ENCODE measurements around the gene JAZF1.

The JAZF1 gene

GRCh38 chr7:28006491-28006890, 174.1 kb downstream of the JAZF1 start:
- ChIA-PET POLR2A (no interaction called here), CTCF (interaction anchor here (1.1 to 1.2 kb wide), 2 partner anchors 14 to 90 kb away, joined by 3 read pairs; no protein-coding TSS in a partner anchor)
- Histone ChIP-seq H3K36me3 (ENCODE audit: control insufficient read depth in 4 of 4, insufficient read depth in 4 of 4, low read length in 3 of 4) (no peaks in the 10 kb centered on the region), H3K4me3 (ENCODE audit: control insufficient read depth in 1 of 7, extremely low read depth in 1 of 7, insufficient read depth in 4 of 7, low read depth in 2 of 7, low read length in 6 of 7) (no peak overlapping the region), H3K4me1 (ENCODE audit: control extremely low read depth in 1 of 4, control insufficient read depth in 4 of 4, insufficient read depth in 4 of 4, low read length in 3 of 4) (peaks cover 0 to 12% (median 8%) of the 10 kb centered on the region in 4 experiments), H3K27me3 (replicated peaks in 2 of 5; ENCODE audit: control insufficient read depth in 4 of 5, insufficient read depth in 5 of 5, low read length in 4 of 5) (peaks cover 0 to 33% (median 10%) of the 10 kb centered on the region in 5 experiments), H3K27ac (ENCODE audit: insufficient read depth in 1 of 2, low read depth in 1 of 2, low read length in 2 of 2, poor library complexity in 1 of 2, severe bottlenecking in 2 of 2) (no peak overlapping the region), H3K9me3 (ENCODE audit: control extremely low read depth in 1 of 5, control insufficient read depth in 4 of 5, insufficient read depth in 2 of 5, low read depth in 1 of 5, low read length in 4 of 5) (no peaks in the 10 kb centered on the region)
- DNase-seq = no peak
- WGBS (ENCODE audit: insufficient coverage) = no CpG with 5 or more reads among the region's 1 CpG

- Histone ChIP-seq H3K4me3 (ENCODE audit: control insufficient read depth in 1 of 7, extremely low read depth in 1 of 7, insufficient read depth in 4 of 7, low read depth in 2 of 7, low read length in 6 of 7) (no peak overlapping the region), H3K4me1 (ENCODE audit: control extremely low read depth in 1 of 4, control insufficient read depth in 4 of 4, insufficient read depth in 4 of 4, low read length in 3 of 4) (peaks cover 0 to 12% (median 8%) of the 10 kb centered on the region in 4 experiments), H3K27ac (ENCODE audit: insufficient read depth in 1 of 2, low read depth in 1 of 2, low read length in 2 of 2, poor library complexity in 1 of 2, severe bottlenecking in 2 of 2) (no peak overlapping the region), H3K36me3 (ENCODE audit: control insufficient read depth in 4 of 4, insufficient read depth in 4 of 4, low read length in 3 of 4) (no peaks in the 10 kb centered on the region), H3K9me3 (ENCODE audit: control extremely low read depth in 1 of 5, control insufficient read depth in 4 of 5, insufficient read depth in 2 of 5, low read depth in 1 of 5, low read length in 4 of 5) (no peaks in the 10 kb centered on the region), H3K27me3 (replicated peaks in 2 of 5; ENCODE audit: control insufficient read depth in 4 of 5, insufficient read depth in 5 of 5, low read length in 4 of 5) (peaks cover 0 to 31% (median 8%) of the 10 kb centered on the region in 5 experiments)
- no CpG with 5 or more reads among the region's 1 CpG for WGBS (ENCODE audit: insufficient coverage)
- CTCF ChIA-PET = interaction anchor here (1.3 kb wide), 1 partner anchor 14 kb away, joined by 4 read pairs; no protein-coding TSS in a partner anchor
- DNase-seq = no peak
- POLR2A ChIA-PET = interaction anchor here (0.7 kb wide), 1 partner anchor 267 kb away, joined by 4 read pairs; no protein-coding TSS in a partner anchor
Observed at GRCh38 chr7:28005847-28006231, 174.8 kb downstream of the JAZF1 start.

- Histone ChIP-seq H3K36me3 (ENCODE audit: control insufficient read depth in 4 of 4, insufficient read depth in 4 of 4, low read length in 3 of 4) (no peaks in the 10 kb centered on the region), H3K4me3 (ENCODE audit: control insufficient read depth in 1 of 7, extremely low read depth in 1 of 7, insufficient read depth in 4 of 7, low read depth in 2 of 7, low read length in 6 of 7) (no peak overlapping the region), H3K9me3 (ENCODE audit: control extremely low read depth in 1 of 5, control insufficient read depth in 4 of 5, insufficient read depth in 2 of 5, low read depth in 1 of 5, low read length in 4 of 5) (no peaks in the 10 kb centered on the region), H3K4me1 (ENCODE audit: control extremely low read depth in 1 of 4, control insufficient read depth in 4 of 4, insufficient read depth in 4 of 4, low read length in 3 of 4) (peaks cover 0 to 12% (median 8%) of the 10 kb centered on the region in 4 experiments), H3K27me3 (replicated peaks in 2 of 5; ENCODE audit: control insufficient read depth in 4 of 5, insufficient read depth in 5 of 5, low read length in 4 of 5) (peaks cover 0 to 29% (median 7%) of the 10 kb centered on the region in 5 experiments), H3K27ac (ENCODE audit: insufficient read depth in 1 of 2, low read depth in 1 of 2, low read length in 2 of 2, poor library complexity in 1 of 2, severe bottlenecking in 2 of 2) (no peak overlapping the region)
- peak; percentile 19 to 77 (median 74) for DNase-seq
- CTCF ChIA-PET = interaction anchor here (1.3 kb wide), 1 partner anchor 14 kb away, joined by 4 read pairs; no protein-coding TSS in a partner anchor
- POLR2A ChIA-PET = interaction anchor here (0.7 kb wide), 1 partner anchor 266 kb away, joined by 4 read pairs; no protein-coding TSS in a partner anchor
- 28% methylated on average over 5 of the region's 7 CpGs for WGBS (ENCODE audit: insufficient coverage)
Observed at GRCh38 chr7:28005075-28005846, 175.3 kb downstream of the JAZF1 start.

- no peak for DNase-seq
- H3K36me3 ChIP-seq (ENCODE audit: control insufficient read depth in 4 of 4, insufficient read depth in 4 of 4, low read length in 3 of 4) = no peaks in the 10 kb centered on the region
- peaks cover 0 to 24% (median 7%) of the 10 kb centered on the region in 5 experiments for H3K27me3 ChIP-seq (replicated peaks in 2 of 5; ENCODE audit: control insufficient read depth in 4 of 5, insufficient read depth in 5 of 5, low read length in 4 of 5)
- CTCF ChIA-PET = interaction anchor here (0.6 kb wide), 1 partner anchor 826 kb away, joined by 3 read pairs; no protein-coding TSS in a partner anchor
- H3K4me3 ChIP-seq (ENCODE audit: control insufficient read depth in 1 of 7, extremely low read depth in 1 of 7, insufficient read depth in 4 of 7, low read depth in 2 of 7, low read length in 6 of 7) = no peak overlapping the region
- no CpG with 5 or more reads among the region's 2 CpGs for WGBS (ENCODE audit: insufficient coverage)
- peaks cover 0 to 12% (median 8%) of the 10 kb centered on the region in 4 experiments for H3K4me1 ChIP-seq (ENCODE audit: control extremely low read depth in 1 of 4, control insufficient read depth in 4 of 4, insufficient read depth in 4 of 4, low read length in 3 of 4)
- POLR2A ChIA-PET = no interaction called here
- no peak overlapping the region for H3K27ac ChIP-seq (ENCODE audit: insufficient read depth in 1 of 2, low read depth in 1 of 2, low read length in 2 of 2, poor library complexity in 1 of 2, severe bottlenecking in 2 of 2)
- H3K9me3 ChIP-seq (ENCODE audit: control extremely low read depth in 1 of 5, control insufficient read depth in 4 of 5, insufficient read depth in 2 of 5, low read depth in 1 of 5, low read length in 4 of 5) = no peaks in the 10 kb centered on the region
Observed at GRCh38 chr7:28003408-28003807, 177.2 kb downstream of the JAZF1 start.

GRCh38 chr7:28002638-28003037, 178.0 kb downstream of the JAZF1 start:
- peaks cover 0 to 24% (median 7%) of the 10 kb centered on the region in 5 experiments for H3K27me3 ChIP-seq (replicated peaks in 2 of 5; ENCODE audit: control insufficient read depth in 4 of 5, insufficient read depth in 5 of 5, low read length in 4 of 5)
- H3K4me1 ChIP-seq (ENCODE audit: control extremely low read depth in 1 of 4, control insufficient read depth in 4 of 4, insufficient read depth in 4 of 4, low read length in 3 of 4) = peaks cover 0 to 12% (median 8%) of the 10 kb centered on the region in 4 experiments
- H3K36me3 ChIP-seq (ENCODE audit: control insufficient read depth in 4 of 4, insufficient read depth in 4 of 4, low read length in 3 of 4) = no peaks in the 10 kb centered on the region
- no peak overlapping the region for H3K27ac ChIP-seq (ENCODE audit: insufficient read depth in 1 of 2, low read depth in 1 of 2, low read length in 2 of 2, poor library complexity in 1 of 2, severe bottlenecking in 2 of 2)
- ChIA-PET POLR2A (no interaction called here), CTCF (no interaction called here)
- DNase-seq = peak in 1 of 3 donors; percentile 34
- H3K4me3 ChIP-seq (ENCODE audit: control insufficient read depth in 1 of 7, extremely low read depth in 1 of 7, insufficient read depth in 4 of 7, low read depth in 2 of 7, low read length in 6 of 7) = no peak overlapping the region
- no peaks in the 10 kb centered on the region for H3K9me3 ChIP-seq (ENCODE audit: control extremely low read depth in 1 of 5, control insufficient read depth in 4 of 5, insufficient read depth in 2 of 5, low read depth in 1 of 5, low read length in 4 of 5)

GRCh38 chr7:28001896-28002295, 178.7 kb downstream of the JAZF1 start:
- peaks cover 0 to 24% (median 7%) of the 10 kb centered on the region in 5 experiments for H3K27me3 ChIP-seq (replicated peaks in 2 of 5; ENCODE audit: control insufficient read depth in 4 of 5, insufficient read depth in 5 of 5, low read length in 4 of 5)
- peaks cover 0 to 12% (median 8%) of the 10 kb centered on the region in 4 experiments for H3K4me1 ChIP-seq (ENCODE audit: control extremely low read depth in 1 of 4, control insufficient read depth in 4 of 4, insufficient read depth in 4 of 4, low read length in 3 of 4)
- no peak overlapping the region for H3K27ac ChIP-seq (ENCODE audit: insufficient read depth in 1 of 2, low read depth in 1 of 2, low read length in 2 of 2, poor library complexity in 1 of 2, severe bottlenecking in 2 of 2)
- H3K36me3 ChIP-seq (ENCODE audit: control insufficient read depth in 4 of 4, insufficient read depth in 4 of 4, low read length in 3 of 4) = no peaks in the 10 kb centered on the region
- CTCF ChIA-PET = no interaction called here
- POLR2A ChIA-PET = no interaction called here
- DNase-seq = no peak
- H3K9me3 ChIP-seq (ENCODE audit: control extremely low read depth in 1 of 5, control insufficient read depth in 4 of 5, insufficient read depth in 2 of 5, low read depth in 1 of 5, low read length in 4 of 5) = no peaks in the 10 kb centered on the region
- H3K4me3 ChIP-seq (ENCODE audit: control insufficient read depth in 1 of 7, extremely low read depth in 1 of 7, insufficient read depth in 4 of 7, low read depth in 2 of 7, low read length in 6 of 7) = no peak overlapping the region

- Histone ChIP-seq H3K27ac (ENCODE audit: insufficient read depth in 1 of 2, low read depth in 1 of 2, low read length in 2 of 2, poor library complexity in 1 of 2, severe bottlenecking in 2 of 2) (no peak overlapping the region), H3K27me3 (replicated peaks in 2 of 5; ENCODE audit: control insufficient read depth in 4 of 5, insufficient read depth in 5 of 5, low read length in 4 of 5) (peaks cover 0 to 12% (median 5%) of the 10 kb centered on the region in 5 experiments), H3K9me3 (ENCODE audit: control extremely low read depth in 1 of 5, control insufficient read depth in 4 of 5, insufficient read depth in 2 of 5, low read depth in 1 of 5, low read length in 4 of 5) (no peaks in the 10 kb centered on the region), H3K36me3 (ENCODE audit: control insufficient read depth in 4 of 4, insufficient read depth in 4 of 4, low read length in 3 of 4) (no peaks in the 10 kb centered on the region), H3K4me3 (ENCODE audit: control insufficient read depth in 1 of 7, extremely low read depth in 1 of 7, insufficient read depth in 4 of 7, low read depth in 2 of 7, low read length in 6 of 7) (no peak overlapping the region), H3K4me1 (ENCODE audit: control extremely low read depth in 1 of 4, control insufficient read depth in 4 of 4, insufficient read depth in 4 of 4, low read length in 3 of 4) (peaks cover 0 to 8% (median 2%) of the 10 kb centered on the region in 4 experiments)
- ChIA-PET CTCF (no interaction called here), POLR2A (no interaction called here)
- WGBS (ENCODE audit: insufficient coverage) = 100% methylated on average over 3 of the region's 3 CpGs
- DNase-seq = no peak
Observed at GRCh38 chr7:27999829-28000228, 180.8 kb downstream of the JAZF1 start.
